ENCODE measurements around the gene CCL20. TPM values are rescaled to one million over a fixed set of nuclear protein-coding genes. Genes with fewer than 3 reads are reported as not detected.
A peak's percentile ranks its signal among the peaks of the same experiment; 100 is the strongest.

Gene CCL20
- total RNA-seq, 1 experiment from 2014 or later, result not detected

GRCh38 chr2:227856697-227857096, 43.1 kb downstream of the CCL20 start:
- Histone ChIP-seq H3K4me1 (ENCODE audit: insufficient read depth, low read length, poor library complexity, severe bottlenecking) (peaks cover 6% of the 10 kb centered on the region), H3K4me3 (ENCODE audit: low read depth, low read length, poor library complexity, severe bottlenecking) (no peak overlapping the region), H3K9me3 (ENCODE audit: low read depth, low read length, poor library complexity, severe bottlenecking) (no peaks in the 10 kb centered on the region), H3K27ac (ENCODE audit: low read depth, low read length, poor library complexity, severe bottlenecking) (no peak overlapping the region), H3K36me3 (ENCODE audit: insufficient read depth, low read length, poor library complexity, severe bottlenecking) (no peaks in the 10 kb centered on the region), H3K27me3 (replicated peaks; ENCODE audit: insufficient read depth, low read depth, low read length, poor library complexity) (no peaks in the 10 kb centered on the region)
- BruUV-seq (replicated peaks), result no TSS peak
- ChIA-PET POLR2A (ENCODE audit: low non-redundant PET) (no interaction called here), CTCF (interaction anchor here (0.5 kb wide), 1 partner anchor 338 kb away, joined by 16 read pairs; no protein-coding TSS in a partner anchor)
- DNase-seq (ENCODE audit: low spot score), result no peak
- intact Hi-C loops (cut with micrococcal nuclease; ENCODE audit: unreplicated experiment), result no loop called here
- no peak for TF ChIP-seq CTCF (conservative IDR thresholded peaks at IDR 0.05; ENCODE audit: low read depth, low read length)
- no peak for TF ChIP-seq EZH2 (IDR thresholded peaks at IDR 0.05; ENCODE audit: borderline replicate concordance, low read depth, low read length, poor library complexity, severe bottlenecking)

GRCh38 chr2:227860221-227860641, 46.6 kb downstream of the CCL20 start:
- no peak overlapping the region for H3K27ac ChIP-seq (ENCODE audit: low read depth, low read length, poor library complexity, severe bottlenecking)
- H3K4me3 ChIP-seq (ENCODE audit: low read depth, low read length, poor library complexity, severe bottlenecking), result no peak overlapping the region
- no peaks in the 10 kb centered on the region for H3K27me3 ChIP-seq (replicated peaks; ENCODE audit: insufficient read depth, low read depth, low read length, poor library complexity)
- no peaks in the 10 kb centered on the region for H3K36me3 ChIP-seq (ENCODE audit: insufficient read depth, low read length, poor library complexity, severe bottlenecking)
- intact Hi-C loops (cut with micrococcal nuclease; ENCODE audit: unreplicated experiment), result loop anchor here (5.0 kb wide), 1 partner anchor 203 kb away; no protein-coding TSS in a partner anchor
- POLR2A ChIA-PET (ENCODE audit: low non-redundant PET), result no interaction called here
- CTCF ChIA-PET, result no interaction called here
- H3K4me1 ChIP-seq (ENCODE audit: insufficient read depth, low read length, poor library complexity, severe bottlenecking), result peaks cover 22% of the 10 kb centered on the region
- BruUV-seq (replicated peaks), result no TSS peak
- H3K9me3 ChIP-seq (ENCODE audit: low read depth, low read length, poor library complexity, severe bottlenecking), result no peaks in the 10 kb centered on the region
- DNase-seq (ENCODE audit: low spot score), result no peak
- TF ChIP-seq CTCF (conservative IDR thresholded peaks at IDR 0.05; ENCODE audit: low read depth, low read length) (no peak), EZH2 (IDR thresholded peaks at IDR 0.05; ENCODE audit: borderline replicate concordance, low read depth, low read length, poor library complexity, severe bottlenecking) (no peak)

GRCh38 chr2:227861011-227861410, 47.4 kb downstream of the CCL20 start:
- CTCF ChIA-PET, result no interaction called here
- TF ChIP-seq EZH2 (IDR thresholded peaks at IDR 0.05; ENCODE audit: borderline replicate concordance, low read depth, low read length, poor library complexity, severe bottlenecking), result no peak
- no peak for TF ChIP-seq CTCF (conservative IDR thresholded peaks at IDR 0.05; ENCODE audit: low read depth, low read length)
- BruUV-seq (replicated peaks), result no TSS peak
- POLR2A ChIA-PET (ENCODE audit: low non-redundant PET), result no interaction called here
- peak; percentile 13 for DNase-seq (ENCODE audit: low spot score)
- H3K36me3 ChIP-seq (ENCODE audit: insufficient read depth, low read length, poor library complexity, severe bottlenecking), result no peaks in the 10 kb centered on the region
- peaks cover 22% of the 10 kb centered on the region for H3K4me1 ChIP-seq (ENCODE audit: insufficient read depth, low read length, poor library complexity, severe bottlenecking)
- intact Hi-C loops (cut with micrococcal nuclease; ENCODE audit: unreplicated experiment), result loop anchor here (5.0 kb wide), 1 partner anchor 204 kb away; no protein-coding TSS in a partner anchor
- no peak overlapping the region for H3K27ac ChIP-seq (ENCODE audit: low read depth, low read length, poor library complexity, severe bottlenecking)
- H3K27me3 ChIP-seq (replicated peaks; ENCODE audit: insufficient read depth, low read depth, low read length, poor library complexity), result no peaks in the 10 kb centered on the region
- no peak overlapping the region for H3K4me3 ChIP-seq (ENCODE audit: low read depth, low read length, poor library complexity, severe bottlenecking)
- H3K9me3 ChIP-seq (ENCODE audit: low read depth, low read length, poor library complexity, severe bottlenecking), result no peaks in the 10 kb centered on the region

Measured in A673 (cell line).